Left cardiac atrium (tissue), 4 donors: ENCODE measurements around the gene ZNF675. TPM values are rescaled to one million over a fixed set of nuclear protein-coding genes. Genes with fewer than 3 reads are reported as not detected.
A peak's percentile ranks its signal among the peaks of the same experiment; 100 is the strongest.
"Not testable (repeated sequence)": the region's sequence is repeated elsewhere in the genome, so short reads cannot be mapped to it uniquely, and the experiment has no call there.

Source experiments
- ATAC-seq, 2 donors: fragments of 200-7000 bp; cut with Tn5 transposase; one replicate each; pipeline ENCODE4 v1.9.1; 2020; ENCODE audit warnings: mild to moderate bottlenecking in 2 of 2, moderate library complexity in 2 of 2
- DNase-seq: peaks from one replicate; pipeline ENCODE4 v3.0.0-alpha.2; 2020
- intact Hi-C, 2 donors: fragments of 100-400 bp; cut with DNase I; formaldehyde crosslinking; loops; one replicate each; pipeline versions ENCODE4 v1.14.1 to v1.15.1; 2022 to 2023
- long read RNA-seq: library from polyadenylated mRNA; unstranded; transcript quantifications from one replicate; pipeline ENCODE4 v2.0.0, GENCODE V29; 2021
- total RNA-seq, 2 donors: library from RNA; stranded (reverse); fragmentation: NEBNext Ultra II Directional; extraction: Animal tissue kit (Norgen Biotek cat#: 25700); gene quantifications; one replicate each; pipeline ENCODE4 v1.2.1, GENCODE V29; 2021
- donor health status: DM: no; HTN: yes; CAD: no.
- donor health status: DM: no; HTN: yes; CAD: no; lungs with severe emphysema.
- donor health status: DM: yes; HTN: yes; CAD: no.
- donor health status: Dilated cardiomyopathy.

ZNF675 gene
- total RNA-seq, result 1 to 10 TPM; 4.0 to 6.1 TPM
- long read RNA-seq, partial matches to known transcripts, result 0 of 1 reads
- long read RNA-seq, other reads (novel, unspliced or antisense), result 0 of 1 reads

DNA sequence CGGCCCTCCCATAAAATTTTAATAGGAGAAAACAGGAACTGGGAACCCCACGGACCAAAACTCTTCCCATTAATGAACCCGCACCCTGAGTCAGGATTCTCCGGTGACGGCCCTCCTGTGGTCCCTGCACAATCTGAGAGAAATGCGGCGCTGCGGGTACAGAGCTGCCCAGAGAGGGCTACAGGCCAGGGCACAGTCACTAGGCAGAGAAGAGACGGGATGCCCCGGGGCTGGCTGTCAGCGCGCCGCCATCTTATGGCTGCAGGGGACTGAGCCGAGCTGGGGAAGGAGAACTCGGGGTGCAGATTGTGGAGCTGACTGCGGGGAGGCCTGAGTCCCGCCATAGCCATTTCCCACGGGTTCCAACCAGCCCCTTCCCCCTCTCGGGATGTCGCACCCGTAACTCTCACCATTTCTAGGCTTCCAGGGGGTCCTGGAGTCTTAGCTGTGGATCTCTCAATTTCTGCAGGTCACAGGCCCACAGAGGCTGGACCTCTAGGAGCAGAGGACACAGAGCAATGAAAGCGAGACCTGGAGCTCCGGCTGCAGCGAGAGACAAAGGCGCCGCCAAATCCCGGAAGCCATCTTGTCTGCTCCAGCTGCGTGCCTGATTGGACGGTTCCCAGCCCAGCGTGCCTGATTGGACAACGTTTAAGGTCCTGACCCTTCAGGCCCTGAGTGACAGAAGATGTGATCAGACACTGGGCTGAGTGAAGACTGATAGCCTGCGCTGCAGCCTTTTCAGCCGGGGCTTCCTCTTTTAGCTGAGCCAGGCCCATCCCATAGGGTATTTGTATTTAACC, at the start of gene ZNF675:
TSS of gene ZNF675 (minus strand) at position 592 of the 803 bp plus-strand sequence. CDS start at position 413, 179 bp downstream.
- intact Hi-C loops, result no loop called here
- ATAC-seq, result peak; percentile 99
- DNase-seq, result peak; percentile 96

DNA sequence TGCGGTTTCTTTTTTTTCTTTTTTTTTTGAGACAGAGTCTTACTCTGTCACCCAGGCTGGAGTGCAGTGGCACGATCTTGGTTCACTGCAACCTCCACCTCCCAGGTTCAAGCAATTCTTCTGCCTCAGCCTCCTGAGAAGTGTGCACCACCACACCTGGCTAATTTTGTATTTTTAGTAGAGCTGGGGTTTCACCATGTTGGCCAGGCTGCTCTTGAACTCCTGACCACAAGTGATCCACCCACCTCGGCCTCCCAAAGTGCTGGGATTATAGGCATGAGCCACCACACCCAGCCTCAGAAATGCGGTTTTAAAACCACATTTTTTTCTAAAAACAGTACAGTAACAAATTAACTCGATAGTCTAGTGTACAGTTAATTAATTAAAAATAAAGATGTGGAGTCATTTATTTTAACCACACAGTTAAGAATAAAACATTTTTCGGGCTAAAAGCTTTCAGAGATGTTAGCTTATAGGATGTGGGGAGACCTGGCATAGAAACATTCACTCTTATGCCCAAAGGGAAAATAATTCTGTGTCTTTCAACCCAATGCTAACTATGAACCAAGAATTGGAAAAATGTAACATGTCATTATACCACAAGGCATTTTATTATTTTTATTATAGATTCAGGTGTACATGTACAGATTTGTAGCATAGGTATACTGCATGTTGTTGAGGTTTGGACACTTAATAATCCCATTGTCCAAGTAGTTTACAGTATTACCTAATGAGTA, 43.9 kb upstream of the ZNF675 start:
- ATAC-seq, DNase-seq, intact Hi-C loops: not testable (repeated sequence)

DNA sequence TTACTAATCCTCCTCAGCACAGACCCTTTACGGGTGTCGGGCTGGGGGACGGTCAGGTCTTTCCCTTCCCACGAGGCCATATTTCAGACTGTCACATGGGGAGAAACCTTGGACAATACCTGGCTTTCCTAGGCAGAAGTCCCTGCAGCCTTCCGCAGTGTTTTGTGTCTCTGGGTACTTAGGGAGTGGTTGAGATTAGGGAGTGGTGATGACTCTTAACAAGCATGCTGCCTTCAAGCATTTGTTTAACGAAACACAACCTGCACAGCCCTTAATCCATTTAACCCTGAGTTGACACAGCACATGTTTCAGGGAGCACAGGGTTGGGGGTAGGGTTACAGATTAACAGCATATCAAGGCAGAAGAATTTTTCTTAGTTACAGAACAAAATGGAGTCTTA, 37.1 kb upstream of the ZNF675 start:
- DNase-seq, ATAC-seq, intact Hi-C loops: not testable (repeated sequence)

DNA sequence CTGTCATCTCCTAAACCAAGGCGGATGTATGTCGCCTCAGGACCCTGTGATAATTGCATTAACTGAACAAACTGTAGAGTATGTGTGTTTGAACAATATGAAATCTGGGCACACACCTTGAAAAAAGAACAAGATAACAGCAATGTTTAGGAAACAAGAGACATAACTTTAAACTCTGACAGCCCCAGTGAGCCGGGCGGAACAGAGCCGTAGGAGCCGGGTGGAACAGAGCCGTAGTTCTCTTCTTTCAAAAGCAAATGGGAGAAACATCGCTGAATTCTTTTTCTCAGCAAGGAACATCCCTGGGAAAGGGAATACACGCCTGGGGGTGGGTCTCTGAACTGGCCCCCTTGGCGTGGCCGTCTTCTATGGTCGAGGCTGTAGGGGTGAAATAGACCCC, 31.8 kb upstream of the ZNF675 start:
- DNase-seq (no peak), ATAC-seq (no peak)
- intact Hi-C loops, result no loop called here

DNA sequence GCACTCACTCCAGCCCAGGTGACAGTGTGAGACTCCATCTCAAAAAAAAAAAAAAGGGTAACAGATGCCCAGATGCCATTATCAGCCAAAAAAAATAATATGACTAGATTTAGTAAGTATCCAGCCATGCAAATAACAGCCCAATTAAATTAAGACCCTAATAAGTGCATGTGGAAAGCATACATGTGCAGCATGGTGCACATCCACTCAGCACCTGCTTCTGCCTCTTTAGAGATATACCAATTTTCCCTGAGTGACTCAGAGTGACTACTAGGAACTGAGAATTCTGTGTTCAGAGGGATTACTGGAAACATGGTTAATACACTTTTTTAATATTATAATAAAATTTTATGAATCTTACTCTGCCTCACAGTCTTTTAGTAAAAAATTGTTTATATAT, 29.8 kb upstream of the ZNF675 start:
- DNase-seq, result no peak
- intact Hi-C loops, result no loop called here
- ATAC-seq, result no peak

DNA sequence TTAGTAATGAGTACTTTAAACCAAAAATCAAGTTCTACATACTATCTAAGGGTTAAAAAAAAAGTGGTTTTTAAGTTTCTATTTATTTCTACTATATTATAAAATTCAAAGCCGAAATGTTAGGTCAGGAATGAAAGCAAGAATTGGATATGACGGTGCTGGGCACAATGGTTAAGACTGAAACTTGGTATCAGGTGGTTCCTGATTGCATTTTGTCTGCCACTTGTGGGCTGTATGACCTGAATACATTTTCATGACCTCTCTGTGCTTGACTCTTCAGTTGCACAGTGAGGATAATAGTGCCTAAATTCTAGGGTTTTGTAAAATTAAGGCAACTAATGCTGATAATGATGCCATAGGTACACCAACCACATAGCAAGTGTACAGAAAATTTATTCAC, 22.3 kb upstream of the ZNF675 start:
- DNase-seq (no peak), ATAC-seq (no peak)
- intact Hi-C loops, result no loop called here

DNA sequence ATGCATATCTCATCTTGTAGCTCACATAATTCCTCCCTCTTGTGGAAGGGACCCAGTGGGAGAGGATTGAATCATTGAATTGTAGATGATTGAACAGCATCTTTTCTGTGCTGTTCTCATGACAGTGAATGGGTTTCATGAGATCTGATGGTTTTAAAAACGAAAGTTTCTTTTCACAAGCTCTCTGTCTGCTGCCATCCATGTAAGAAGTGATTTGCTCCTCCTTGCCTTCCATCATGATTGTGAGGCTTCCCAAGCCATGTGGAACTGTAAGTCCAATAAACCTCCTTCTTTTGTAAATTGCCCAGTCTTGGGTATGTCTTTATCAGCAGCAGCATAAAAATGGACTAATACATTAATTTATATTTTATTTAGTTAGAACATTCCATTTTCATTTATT, 19.6 kb upstream of the ZNF675 start:
- ATAC-seq, result no peak
- DNase-seq, result no peak
- intact Hi-C loops, result no loop called here

DNA sequence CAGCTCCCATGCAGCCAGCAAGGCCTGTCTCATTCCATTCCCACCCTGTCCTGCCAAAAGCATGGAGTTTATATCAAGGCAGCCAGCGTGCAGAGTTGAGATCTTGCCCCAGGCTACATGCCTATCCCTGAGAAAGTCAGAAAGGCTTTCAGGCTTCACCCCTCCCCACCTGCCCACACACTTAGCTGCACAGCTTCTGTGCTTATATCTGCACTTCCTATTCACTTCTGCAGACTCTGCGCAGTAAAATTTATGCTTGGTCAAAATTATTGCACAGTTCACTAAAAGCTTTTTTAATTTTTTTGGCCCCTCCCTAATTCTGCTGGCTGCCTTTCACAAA, 12.5 kb upstream of the ZNF675 start:
- intact Hi-C loops, result no loop called here
- DNase-seq (no peak), ATAC-seq (no peak)

DNA sequence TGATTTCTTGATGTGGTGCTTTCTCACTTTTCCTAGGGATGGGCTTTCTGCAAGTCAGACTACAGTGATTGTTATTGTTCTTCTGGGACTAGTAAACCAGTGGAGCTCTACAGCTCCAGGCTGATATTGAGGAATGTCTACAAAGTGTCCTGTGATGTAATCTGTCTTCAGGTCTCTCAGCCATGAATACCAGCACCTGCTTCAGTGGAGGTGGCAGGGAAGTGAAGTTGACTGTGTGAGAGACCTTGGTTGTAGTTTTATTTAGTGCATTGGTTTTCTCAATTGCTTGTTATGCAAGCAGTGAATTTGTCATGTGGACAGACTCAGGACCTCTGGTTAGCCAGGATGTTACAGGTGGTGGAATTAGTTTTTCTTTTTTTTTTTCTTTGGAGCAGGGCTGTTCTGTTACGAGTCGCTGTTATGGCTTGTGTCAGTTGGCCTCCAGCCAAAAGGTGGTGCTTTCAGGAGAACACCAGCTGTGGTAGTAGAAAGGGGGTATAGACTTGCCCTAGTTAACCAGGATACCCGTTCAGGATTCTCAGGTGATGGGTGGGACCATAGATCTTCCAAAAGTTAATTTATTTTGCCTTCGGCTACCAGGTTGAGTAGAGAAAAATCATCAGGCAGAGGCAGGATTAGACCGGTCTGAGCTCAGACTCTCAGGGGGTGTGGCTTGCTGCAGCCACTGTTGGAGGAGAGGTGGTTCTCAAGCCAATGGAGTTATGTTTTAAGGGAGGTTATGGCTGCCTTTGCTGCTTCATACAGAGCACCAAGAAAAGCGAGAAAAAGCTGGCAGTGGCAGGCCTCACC, 11.9 kb upstream of the ZNF675 start:
- DNase-seq, result no peak
- ATAC-seq, result no peak
- intact Hi-C loops, result no loop called here

DNA sequence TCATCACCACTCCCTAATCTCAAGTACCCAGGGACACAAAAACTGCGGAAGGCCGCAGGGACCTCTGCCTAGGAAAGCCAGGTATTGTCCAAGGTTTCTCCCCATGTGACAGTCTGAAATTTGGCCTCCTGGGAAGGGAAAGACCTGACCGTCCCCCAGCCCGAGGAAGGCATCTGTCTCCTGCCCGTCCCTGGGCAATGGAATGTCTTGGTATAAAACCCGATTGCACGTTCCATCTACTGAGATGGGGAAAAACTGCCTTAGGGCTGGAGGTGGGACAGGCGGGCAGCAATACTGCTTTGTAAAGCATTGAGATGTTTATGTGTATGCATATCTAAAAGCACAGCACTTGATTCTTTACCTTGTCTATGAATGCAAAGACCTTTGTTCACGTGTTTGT, 5.9 kb upstream of the ZNF675 start:
- DNase-seq, intact Hi-C loops, ATAC-seq: not testable (repeated sequence)

DNA sequence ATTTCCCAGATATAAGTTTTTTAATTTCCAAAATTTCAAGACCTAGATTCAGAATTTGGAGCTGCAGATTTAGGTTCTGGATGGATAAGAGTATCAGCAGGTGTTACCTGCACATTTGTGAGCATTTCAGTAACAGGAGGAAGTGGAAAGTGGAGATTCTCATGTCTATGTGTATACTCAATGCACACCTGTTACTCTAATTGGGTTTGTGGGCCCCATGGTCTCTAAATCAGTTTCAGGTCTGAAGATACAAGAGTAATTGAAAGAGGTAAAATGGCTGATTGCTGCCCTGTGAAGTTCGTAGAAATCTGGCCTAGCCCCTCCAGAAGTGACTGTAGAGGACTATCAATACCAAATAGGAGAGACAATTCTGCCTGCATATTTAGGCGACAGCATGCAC, 13.9 kb downstream of the ZNF675 start:
- intact Hi-C loops, result no loop called here
- DNase-seq (no peak), ATAC-seq (no peak)

DNA sequence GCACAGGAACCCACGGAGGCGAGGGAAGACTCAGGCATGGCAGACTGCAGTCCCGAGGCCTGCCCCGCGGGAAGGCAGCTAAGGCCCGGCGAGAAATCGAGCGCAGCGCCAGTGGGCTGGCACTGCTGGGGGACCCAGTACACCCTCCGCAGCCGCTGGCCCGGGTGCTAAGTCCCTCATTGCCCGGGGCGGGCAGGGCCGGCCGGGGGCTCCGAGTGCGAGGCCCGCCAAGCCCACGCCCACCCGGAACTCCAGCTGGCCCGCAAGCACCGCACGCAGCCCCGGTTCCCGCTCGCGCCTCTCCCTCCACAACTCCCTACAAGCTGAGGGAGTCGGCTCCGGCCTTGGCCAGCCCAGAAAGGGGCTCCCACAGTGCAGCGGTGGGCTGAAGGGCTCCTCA, 18.4 kb downstream of the ZNF675 start:
- ATAC-seq, intact Hi-C loops: not testable (repeated sequence)

DNA sequence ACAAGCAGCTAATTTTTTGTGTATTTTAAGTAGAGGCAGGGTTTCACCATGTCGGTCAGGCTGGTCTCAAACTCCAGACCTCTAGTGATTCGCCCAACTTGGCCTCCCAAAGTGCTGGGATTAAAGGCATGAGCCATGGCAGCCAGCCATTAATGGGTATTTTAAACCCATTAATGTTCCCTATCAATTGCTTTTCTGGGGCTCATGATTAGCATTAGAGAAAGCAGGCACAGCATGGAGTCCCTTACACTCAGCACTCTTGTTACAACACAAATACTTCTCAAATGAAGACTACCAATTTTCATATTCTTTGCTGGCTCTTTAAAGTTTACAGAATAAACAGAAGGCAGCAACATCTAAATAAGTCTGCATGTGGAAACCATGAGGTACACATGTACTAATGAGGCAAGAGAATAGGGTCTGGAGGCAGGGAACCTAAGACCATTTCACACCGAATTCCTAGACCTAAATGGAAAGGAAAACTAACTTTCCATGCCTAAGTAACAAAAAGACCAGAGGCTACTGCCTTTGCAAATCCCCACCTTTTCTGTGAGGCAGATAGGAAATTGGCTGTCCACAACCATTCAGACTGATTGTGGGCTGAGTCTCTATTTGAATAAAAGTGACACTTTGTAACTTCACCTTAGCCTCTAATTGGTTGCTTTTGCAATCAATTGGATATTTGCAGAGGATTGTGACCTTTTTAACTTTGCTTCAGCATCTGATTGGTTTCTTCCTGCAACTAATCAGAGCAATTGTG, 21.2 kb downstream of the ZNF675 start:
- no peak for ATAC-seq

More for the DNA sequence above, 18.4 kb downstream of the ZNF675 start:
- DNase-seq, result not testable (repeated sequence)

DNA sequence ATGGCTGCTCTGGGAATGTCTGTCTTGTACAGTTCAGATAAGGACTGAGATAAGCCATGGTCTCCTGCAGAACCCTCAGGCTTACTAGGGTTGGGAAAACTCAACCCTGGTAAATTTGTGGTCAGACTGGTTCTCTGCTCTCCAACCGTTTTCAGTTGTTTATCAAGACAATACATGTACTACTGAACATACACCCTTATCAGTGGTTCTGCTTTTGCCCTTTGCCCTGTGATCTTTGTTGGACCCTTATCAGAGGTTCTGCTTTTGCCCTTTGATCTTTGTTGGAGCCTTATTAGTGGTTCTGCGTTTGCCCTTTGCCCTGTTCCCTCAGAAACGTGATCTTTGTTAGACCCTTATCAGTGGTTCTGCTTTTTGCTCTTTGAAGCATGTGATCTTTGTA, 37.2 kb downstream of the ZNF675 start:
- intact Hi-C loops, ATAC-seq, DNase-seq: not testable (repeated sequence)

More for the DNA sequence above, 21.2 kb downstream of the ZNF675 start:
- DNase-seq, result no peak
- intact Hi-C loops, result no loop called here

Other genes starting within 250 kb of the ZNF675 start
- 1 to 10 TPM in 1 of 2 donors, under 1 TPM in 1; 0.85 to 1.4 TPM for gene ZNF681, start 71.7 kb upstream of the ZNF675 start, total RNA-seq
- under 1 TPM; 0.53 to 0.60 TPM for gene ZNF726, start 227.7 kb upstream of the ZNF675 start, total RNA-seq